Subcutaneous adipose tissue (tissue), 4 donors: Measurements from ENCODE around the gene MT1M. TPM values are rescaled to one million over a fixed set of nuclear protein-coding genes. Genes with fewer than 3 reads are reported as not detected.

Source experiments
- CTCF ChIP-seq: fragments of 450-650 bp; IDR thresholded peaks from one replicate; pipeline ENCODE4 v1.5.1; 2016; ENCODE audit warnings: low read depth, mild to moderate bottlenecking, control low read depth, antibody characterized with exemption, moderate library complexity
- total RNA-seq, 4 donors: library from RNA; depleted of rRNA; stranded (reverse); fragments of >200 nt; gene quantifications; one replicate each; pipeline ENCODE4 v1.1.0, GENCODE V29; 2016

The MT1M gene
- 100 to 1,000 TPM in 1 of 4 donors, 10 to 100 TPM in 3; 15.1 to 485 (median 52.6) TPM for total RNA-seq

GRCh38 chr16:56632156-56632847 lies at the start of gene MT1M:
Gene MT1M (plus strand): TSS chr16:56632659. CDS start chr16:56632732, 73 bp downstream.
- TF ChIP-seq CTCF, result no peak

- TF ChIP-seq CTCF, result no peak
These were observed 48.9 kb upstream of the MT1M start for GRCh38 chr16:56583351-56584168.

- TF ChIP-seq CTCF, result no peak
These were observed 48.2 kb upstream of the MT1M start for GRCh38 chr16:56584276-56584675.

GRCh38 chr16:56588781-56589140 lies 43.7 kb upstream of the MT1M start:
- TF ChIP-seq CTCF, result no peak

GRCh38 chr16:56589141-56590039 lies 43.1 kb upstream of the MT1M start, which contains the start of gene MT3:
Gene MT3 (plus strand): TSS chr16:56589528. CDS start chr16:56589591, 63 bp downstream.
- TF ChIP-seq CTCF, result no peak

- TF ChIP-seq CTCF, result no peak
These were observed 40.9 kb upstream of the MT1M start for GRCh38 chr16:56591377-56592060.
